CD4-positive, alpha-beta T cell treated with Interleukin-2 at 100 ng/mL for 4 hours (primary cell): ENCODE results near the gene TXK.

Source experiments
- DNase-seq: peaks from one replicate; pipeline ENCODE4 v3.0.0-alpha.2; 2020; ENCODE audit warnings: low spot score

The TXK gene

DNA sequence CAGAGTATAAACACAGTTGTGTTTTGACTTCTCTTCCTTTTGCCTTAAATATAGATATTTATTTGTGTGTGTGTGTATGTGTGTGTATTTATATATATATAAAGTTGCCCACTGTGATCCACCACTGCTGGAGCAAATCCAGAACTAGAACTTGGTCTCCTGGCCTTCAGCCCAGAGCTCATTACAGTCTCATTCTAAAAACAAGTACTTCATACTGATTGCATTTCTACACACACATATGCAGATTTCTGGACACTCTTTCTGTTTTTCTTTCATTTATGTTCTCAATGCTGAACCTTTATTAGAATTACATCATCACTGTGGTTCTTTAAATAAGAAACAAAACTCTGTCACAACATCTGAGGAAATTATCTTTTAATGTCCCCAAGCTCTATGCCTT is 381 bp downstream of the TXK start:
- DNase-seq: no peak

DNA sequence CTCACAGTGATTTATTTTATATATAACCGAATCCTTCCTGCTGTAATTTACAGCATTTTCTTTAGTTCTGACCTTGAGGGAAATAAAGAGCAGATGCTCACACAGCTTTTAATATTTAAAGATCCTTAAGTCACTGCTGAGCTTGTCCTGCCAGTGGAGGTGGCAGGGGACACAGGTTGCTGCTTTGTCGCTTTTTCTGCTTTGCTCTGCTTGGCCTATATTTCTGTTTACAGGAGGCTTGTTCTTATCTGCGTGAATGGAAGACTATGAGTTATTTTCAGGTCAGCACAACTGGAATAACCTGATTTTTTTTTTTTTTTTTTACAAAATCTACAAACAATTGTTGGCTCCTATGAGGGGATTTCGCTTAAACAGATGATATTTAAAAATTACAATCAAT is 2.3 kb downstream of the TXK start:
- no peak for DNase-seq

DNA sequence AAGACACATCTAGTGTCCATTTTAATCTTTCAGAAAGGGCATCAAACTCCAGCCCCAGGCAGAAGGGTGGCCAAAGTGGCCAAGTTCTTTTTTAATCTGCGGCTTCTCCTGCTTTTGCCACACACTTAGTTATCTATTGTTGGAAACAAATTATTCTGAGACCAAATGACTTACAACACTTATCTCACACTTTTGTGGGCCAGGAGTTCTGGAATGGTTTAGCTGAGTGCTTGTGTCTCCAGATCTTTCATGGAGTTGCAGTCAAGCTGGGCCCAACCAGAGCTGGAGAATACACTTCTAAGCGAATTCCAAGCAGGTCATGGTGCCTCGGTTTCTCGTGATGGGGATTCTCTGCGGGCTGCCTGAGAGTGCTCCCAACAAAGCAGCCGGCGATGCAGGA is 4.0 kb downstream of the TXK start:
- no peak for DNase-seq

DNA sequence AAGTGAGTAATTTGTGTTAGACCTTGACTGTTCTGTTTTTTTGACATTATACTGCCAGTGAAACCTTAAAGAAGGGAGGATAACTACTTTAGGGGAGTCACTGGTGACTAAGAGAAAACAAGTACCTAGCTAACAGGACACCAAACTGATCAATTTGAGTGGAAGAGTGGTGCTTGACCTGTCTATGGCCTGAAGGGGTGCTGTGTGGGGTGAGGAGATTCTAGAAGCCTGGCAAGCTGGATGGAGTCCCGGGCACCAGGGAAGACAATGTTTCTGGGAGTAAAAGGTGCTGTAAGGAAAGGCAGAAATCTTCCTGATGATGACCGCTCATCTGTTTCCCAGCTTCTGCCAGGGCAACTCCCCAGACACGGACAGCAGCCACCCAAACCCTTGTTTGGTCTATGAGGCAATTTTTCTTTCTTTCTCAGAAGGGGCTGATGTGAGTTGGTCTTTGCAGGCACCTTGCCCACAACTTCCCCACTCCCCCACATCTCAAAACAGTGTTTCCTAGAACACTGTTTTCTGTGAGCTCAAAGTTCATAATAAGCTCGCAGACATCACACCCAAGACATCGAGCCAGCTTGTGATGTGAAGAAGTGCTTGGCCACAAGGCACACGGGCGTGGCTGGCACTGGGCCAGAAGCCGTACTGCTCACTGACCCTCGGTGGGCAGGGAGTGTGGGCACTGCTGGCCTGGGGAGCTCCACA is 4.6 kb downstream of the TXK start:
- peak; percentile 76 for DNase-seq

DNA sequence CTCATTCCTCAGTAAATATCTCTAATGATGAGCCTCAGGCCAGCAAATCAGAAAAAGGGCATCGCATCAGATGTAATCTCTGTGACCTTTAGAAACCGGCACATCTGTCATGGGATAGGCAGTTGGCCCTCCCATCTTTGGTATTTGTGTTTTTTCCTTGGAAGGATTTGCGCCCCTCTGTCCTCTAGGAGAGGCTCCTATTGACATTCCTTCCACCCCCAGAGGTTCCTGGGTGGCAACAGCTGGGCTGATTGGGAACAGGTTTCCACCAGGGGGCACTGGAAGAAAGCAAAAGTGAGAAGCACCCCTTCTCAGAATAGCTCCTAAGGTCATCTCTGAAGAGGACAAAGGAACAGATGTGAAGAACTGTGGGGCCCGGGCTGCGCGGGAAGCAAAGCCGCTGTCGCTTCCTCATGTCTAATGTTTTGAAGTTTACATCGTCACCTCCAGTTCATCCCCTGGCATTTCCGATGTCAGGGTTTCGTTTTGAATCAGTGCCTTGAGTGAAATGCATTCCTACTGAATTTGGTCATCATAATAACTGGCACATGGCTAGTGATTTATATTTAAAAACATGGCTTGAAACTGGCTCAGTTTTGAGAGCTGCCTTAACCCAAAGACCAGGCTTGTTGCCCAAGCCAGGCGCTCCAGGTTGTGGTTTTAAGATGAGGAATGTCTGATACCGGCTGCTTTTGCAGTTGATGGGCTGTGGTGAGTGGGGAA is 6.2 kb downstream of the TXK start:
- DNase-seq: peak; percentile 76

DNA sequence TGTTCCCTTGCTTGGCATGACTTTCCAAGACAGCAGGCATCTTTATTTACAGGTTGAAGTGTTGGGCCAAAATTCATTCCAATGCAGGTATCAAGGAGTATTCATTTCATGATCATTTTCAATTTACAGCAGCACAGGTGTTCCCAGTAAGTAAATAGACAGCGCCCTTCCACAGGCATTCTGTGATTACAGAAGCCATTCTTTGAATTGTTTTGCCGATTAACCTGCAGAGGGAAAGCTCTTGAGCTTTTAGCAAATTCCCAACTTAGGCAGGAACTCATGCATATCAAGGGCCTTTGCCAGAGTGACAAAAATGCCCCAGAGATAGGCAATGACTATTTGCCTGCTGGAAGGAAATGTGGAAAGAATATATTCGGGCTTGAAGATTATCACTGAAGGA is 6.8 kb downstream of the TXK start:
- no peak for DNase-seq

DNA sequence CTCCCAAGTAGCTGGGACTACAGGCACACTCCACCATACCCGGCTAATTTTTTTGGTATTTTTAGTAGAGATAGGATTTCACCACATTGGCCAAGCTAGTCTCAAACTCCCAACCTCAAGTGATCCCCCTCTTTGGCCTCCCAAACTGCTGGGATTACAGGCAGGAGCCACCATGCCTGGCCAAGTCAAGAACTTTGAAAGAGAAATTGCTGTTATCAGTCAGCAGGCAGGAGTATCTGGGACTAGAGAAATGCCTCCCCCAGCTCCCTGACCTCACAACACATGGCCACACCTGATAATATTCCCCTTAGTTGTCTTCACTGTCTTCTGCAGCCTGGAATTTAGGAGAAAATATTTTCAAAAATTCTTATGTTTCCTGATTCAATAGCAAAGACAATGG is 7.4 kb downstream of the TXK start:
- no peak for DNase-seq

DNA sequence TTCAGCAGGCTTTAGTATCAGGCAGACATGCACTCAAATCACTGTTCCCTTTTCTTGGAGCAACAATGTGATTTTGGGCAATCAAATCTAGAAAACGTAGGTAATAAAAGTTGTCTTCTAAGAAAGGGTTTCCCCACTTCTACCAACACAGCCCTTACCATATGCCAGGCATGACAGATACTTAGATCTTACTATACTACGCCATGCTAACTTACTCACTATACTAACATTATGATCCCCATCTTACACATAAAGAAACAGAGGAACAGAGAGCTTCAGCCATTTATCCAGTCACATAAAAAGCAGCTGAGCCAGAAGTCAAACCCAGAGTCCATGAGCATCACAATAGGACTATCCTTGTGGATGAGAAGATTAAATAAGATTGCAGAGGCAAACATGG is 9.2 kb downstream of the TXK start:
- DNase-seq: no peak

DNA sequence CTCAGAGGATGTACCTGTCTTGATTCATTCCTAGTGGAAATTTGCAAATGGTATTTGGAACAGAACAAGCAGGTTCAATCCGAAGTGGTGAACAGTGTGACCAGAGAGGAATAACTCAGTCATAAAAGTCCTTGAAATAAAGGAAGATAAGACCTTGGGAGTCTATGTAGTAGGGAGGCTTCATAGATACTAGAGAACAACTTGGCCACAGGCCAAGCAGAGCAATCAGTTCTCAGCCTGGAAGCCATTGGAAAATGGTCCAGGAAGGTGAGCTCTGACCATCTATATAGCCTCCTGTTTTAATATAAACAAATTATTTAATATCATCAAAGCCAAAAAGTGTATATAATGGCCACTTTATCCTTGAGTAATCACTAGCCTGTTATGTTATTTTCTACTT is 11.3 kb downstream of the TXK start:
- no peak for DNase-seq

DNA sequence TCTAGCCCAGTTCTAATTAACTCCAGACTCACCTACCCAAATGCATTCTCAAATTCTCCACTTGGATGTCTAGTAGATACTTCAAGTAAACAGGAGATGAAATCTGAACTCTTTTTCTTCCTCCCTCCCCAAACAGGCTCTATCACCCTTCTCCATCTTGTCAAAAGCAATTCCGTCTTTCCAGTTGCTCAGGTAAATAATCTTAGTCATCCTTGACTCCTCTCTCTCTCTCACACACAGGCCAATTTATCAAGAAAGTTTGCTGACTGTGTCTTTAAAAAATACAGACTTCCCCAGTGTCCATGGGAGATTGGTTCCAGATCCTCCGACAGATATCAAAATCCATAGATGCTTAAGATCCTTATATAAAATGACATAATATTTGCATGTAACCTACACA is 12.9 kb downstream of the TXK start:
- no peak for DNase-seq

DNA sequence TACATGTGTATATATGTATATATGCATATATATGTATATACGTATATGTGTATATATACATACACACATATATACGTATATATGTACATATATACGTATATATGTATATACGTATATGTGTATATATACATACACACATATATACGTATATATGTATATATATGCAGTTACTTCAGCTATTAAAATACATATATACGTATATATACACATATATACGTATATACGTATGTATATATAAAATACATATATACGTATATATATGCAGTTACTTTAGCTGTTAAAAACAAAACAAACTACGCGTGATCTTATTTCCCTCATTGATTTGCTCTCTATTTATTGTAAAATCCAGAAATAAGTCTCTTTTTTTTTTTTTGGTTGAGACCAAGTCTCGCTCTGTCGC is 13.9 kb downstream of the TXK start:
- DNase-seq: no peak

DNA sequence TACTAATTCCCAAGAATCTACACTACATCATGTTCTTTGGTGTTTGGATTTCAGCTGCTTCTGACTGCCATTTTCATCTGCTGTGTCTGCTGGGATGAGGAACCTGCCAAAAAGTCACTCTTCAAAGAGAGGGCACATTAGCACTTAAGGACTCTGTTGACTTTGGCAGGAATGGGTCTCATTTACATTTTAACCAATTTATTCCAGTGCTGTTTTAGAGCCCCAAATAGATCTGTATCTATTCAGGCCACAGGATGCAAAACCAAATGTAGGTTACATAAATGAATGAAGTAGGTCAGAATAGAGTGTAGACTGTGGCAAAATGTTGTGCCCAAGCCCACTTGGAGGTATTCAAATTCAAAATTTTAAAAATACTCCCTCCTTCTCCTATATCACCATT is 14.4 kb downstream of the TXK start:
- no peak for DNase-seq

DNA sequence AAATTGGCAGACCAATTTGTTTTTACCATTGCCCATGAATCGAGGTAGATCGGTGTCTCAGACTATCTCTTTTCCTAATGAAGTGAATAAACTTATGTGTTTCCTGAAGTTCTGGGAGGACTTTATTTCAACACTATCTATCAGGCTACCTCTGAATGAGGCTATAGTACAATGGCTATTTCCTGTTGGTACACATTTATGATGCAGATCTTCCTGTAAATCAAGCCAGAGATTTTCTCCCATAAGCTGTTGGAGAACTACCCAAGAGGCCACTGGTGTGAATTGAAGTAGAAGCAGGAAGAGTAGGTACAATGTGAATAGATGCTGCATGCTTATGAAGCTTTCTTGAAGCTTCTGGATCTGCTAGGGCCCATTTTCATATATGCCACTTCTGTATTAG is 16.0 kb downstream of the TXK start:
- no peak for DNase-seq

DNA sequence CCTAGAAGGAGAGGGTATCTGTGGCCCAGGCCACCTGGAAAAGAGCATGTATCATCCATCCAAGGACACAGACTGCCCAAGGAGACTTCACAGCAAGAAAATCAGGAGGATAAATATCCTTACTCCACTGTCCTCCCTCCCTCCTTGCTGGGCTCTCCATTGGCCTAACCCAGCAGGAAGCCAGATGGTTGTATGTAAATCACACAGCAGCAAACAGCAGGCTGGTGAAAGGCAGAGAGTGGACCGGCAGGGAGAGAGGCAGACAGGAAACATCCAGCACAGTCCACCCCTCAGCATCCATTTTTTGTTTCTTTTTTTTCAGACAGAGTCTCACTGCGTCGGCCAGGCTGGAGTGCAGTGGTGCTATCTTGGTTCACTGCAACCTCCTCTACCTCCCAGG is 17.5 kb downstream of the TXK start:
- no peak for DNase-seq

DNA sequence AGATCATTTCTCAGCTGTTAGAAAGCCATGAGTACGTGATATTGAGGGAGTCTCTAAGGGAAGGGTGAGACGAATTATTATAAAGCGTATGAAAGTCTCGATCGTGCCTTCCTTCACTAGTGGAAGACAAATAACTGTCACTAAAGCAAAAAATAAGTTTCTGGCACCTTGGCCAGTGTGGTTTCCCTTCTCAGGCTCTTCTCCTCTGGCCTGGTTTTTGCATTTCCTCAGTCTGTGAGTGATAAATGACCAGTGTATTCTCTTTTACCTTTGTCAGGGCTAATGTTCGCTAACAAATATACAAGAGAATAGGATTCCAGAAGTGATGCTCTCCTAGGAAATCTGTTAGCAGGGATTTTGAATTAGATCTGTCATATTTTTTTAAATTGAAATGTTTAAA is 19.6 kb downstream of the TXK start:
- DNase-seq: no peak

DNA sequence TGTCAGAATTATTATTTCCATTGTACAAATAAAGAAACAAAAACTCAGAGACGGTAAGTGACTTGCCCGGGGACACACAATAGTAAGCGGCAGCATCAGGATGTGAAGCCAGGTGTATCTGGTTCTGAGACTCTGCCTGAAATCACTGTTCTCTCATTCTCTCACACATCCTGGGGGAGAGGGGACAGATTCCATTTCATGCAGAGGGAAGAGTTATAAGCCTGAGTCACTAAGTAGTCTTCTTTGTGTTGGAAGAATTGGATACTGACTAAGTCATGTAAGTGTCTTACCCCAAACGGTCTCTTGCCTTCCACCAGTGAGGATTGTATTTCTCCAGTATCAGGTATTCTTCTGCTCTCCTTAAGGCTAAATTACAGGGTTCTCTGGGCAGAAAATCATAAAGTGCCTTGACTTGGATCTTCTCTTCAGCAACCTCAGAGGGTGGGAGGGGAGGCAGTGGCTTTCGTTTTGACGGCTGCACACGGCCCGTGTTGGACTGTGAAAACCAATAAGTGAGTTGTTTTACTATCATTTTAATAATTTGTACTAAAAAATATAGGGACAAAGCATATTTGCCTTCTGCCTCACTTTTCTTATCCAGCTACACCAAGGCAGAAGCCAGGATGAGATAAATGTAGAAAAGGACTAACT is 21.9 kb downstream of the TXK start:
- no peak for DNase-seq

DNA sequence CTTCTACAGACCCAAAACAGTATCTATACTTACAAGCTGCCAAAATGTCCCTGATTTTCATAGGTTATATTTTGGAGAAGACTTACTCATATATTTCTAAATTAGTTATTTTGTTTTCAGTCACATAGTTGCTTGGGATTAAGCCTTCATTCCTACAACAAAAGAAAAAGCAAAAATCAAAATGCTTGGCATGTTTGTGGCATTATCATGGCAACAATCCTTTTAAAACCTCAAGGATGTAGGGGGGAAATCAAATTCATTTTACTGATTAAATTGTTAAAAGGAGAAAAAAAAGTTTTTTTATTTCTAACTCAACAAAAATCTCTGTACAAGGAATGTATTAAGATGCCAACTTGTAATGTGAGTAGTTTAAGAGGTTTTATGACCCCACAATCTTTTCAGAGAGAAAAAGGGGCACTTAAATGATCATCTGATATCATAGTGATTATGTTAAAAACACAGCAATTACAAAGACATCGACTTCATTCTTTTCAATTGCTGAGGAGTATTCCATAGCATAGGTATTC is 23.5 kb downstream of the TXK start:
- no peak for DNase-seq

DNA sequence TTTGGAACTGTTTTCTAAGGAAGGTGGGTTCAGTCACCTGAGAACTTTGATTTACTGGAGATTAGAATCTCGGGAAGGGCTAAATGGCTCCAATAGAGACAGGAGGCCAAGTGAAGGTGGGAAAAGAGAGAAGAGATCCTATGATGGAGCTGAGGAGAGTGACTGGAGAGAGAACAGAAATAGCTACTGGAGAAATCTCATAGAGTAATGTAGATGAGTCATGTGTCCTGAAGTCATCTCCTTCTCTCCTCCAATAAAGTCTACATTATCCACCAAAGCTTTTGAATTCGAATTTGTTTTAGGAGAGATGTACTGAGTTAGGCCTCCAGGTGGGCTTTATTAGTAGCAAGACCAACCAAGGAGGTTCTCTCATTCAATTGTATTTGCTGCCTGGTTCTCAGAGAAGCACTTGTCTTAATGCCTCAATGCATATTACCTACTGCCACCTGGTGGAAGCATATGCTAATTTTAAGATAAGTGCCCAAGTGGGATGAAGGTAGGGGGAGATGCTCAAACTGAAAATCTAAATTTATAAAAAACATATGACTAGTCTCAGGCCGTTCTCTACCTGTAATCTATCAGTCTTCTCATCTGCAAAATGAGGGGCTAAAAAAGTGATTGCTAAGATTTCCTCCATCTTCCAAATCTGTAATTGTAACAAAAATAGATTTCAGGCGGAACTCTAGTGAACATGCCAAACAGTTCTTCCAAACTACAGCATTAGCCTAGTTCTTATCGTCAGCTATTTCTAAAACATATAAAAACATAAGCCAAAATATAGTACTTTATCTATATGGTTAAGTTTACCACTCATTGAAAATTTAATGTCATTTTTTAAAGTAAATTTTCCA is 24.4 kb downstream of the TXK start:
- DNase-seq: peak; percentile 63

DNA sequence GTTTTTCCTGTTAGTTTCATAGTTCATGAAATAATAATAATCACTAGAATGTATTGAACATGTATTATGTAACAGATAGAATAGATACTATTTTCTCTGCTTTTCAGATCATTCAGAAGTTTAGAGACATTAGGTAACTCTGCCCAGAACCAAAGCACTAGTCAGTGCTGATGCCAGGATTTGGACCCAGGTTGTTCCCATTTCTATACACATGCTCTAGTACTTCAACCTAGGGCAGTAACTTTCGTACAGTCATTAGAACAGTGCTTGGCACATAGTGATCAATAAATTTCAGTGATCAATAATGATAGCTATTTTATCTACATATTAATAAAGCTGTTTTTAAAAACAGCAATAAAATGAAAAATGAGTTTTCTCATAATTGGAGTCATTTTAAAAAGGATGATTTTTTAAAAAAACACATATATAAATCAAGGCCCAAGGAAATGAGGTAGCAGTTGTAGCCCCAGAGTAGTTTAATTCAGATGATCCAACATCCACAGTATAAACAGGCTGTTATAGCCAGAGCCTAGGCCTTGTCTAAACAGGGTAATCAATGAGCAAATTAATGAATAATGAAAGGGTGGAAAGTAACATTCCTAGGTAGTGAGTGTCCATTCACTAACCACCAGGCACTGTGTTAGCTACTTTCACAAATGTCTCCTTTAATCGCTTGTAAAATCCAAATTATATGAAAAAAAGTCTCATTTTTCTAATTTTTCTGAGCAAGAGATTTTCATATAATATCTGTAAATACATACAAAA is 25.6 kb downstream of the TXK start:
- no peak for DNase-seq

DNA sequence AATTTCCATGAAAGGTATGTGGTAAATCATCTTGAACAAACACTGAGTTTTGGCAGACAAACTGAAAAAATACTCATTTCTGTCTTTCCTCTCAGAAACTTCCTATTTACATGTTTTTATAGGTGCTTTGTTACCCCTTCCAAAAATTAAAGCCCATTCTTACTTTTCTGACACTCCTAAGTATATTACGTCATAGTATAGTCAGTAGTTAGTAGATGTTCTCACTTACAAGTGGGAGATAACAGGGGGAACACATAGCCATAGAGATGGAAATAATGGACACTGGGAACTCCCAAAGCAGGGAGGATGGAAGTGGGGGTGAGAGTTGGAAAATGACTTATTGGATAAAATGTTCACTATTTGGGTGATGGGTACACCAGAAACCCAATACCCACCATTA is 28.8 kb downstream of the TXK start:
- DNase-seq: no peak

DNA sequence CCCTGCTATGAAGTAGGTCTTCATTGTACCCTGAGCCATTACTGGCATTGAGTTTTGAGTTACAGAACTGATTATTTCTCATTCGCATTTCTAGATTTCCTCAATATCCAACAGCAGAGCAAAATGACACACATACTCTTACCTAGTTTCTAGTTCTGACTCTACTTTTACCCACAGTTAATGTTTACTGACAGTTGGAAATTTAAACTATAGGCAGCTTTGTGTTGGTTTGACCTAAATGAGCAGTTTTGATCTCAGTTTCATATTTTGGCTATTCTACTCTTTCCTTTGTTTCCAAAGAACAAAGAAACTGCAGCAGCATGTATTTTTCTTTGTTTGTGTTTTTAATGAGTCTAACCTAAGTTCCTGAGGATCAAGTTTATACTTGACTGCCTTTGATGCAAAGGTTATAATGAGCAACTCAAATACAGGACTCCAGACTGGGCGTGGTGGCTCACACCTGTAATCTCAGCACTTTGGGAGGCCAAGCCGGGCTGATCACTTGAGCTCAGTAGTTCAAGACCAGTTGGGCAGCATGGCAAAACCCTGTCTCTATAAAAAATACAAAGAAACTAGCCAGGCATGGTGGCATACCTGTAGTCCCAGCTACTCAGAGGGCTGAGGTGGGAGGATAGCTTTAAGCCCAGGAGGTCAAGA is 30.4 kb downstream of the TXK start:
- no peak for DNase-seq
